GM12878 (cell line): Measurements from ENCODE around the gene LAMA2. TPM values are rescaled to one million over a fixed set of nuclear protein-coding genes. Genes with fewer than 3 reads are reported as not detected.

Experiments used
- ATAC-seq: fragments of 200-7000 bp; cut with Tn5 transposase; 3 replicates; pipeline ENCODE4 v1.9.1; 2020; ENCODE audit warnings: mild to moderate bottlenecking, moderate library complexity
- BruUV-seq: library from RNA; stranded (reverse); fragments of 400-500 nt; replicated peaks from 2 replicates; lab custom pipeline; 2021; lab: Mats Ljungman, UMichigan
- CTCF ChIA-PET: fragments of 300-600 bp; sonication (Branson Sonifier 250); formaldehyde crosslinking; extraction: SDS; loops from one replicate; lab custom pipeline; 2021; ENCODE audit warnings: inconsistent platforms; lab: Yijun Ruan, JAX
- POLR2A ChIA-PET: fragments of 350-600 bp; formaldehyde crosslinking; extraction: SDS; loops from one replicate; lab custom pipeline; 2021; ENCODE audit warnings: inconsistent platforms; lab: Charles Lee
- RAD21 ChIA-PET: fragments of 300-600 bp; sonication (Branson Sonifier 250); formaldehyde crosslinking; loops from one replicate; lab custom pipeline; 2023; ENCODE audit warnings: antibody characterized with exemption; ENCODE audit not compliant: unreplicated experiment; lab: Charles Lee
- SMC1A ChIA-PET: fragments of 300-600 bp; sonication (Branson Sonifier 250); formaldehyde crosslinking; loops from one replicate; lab custom pipeline; 2023; ENCODE audit not compliant: unreplicated experiment, uncharacterized antibody; lab: Charles Lee
- DNase-seq: peaks from one replicate; pipeline ENCODE4 v3.0.0-alpha.2; 2011; ENCODE audit warnings: low read depth, low spot score
- FAIRE-seq: peaks from 3 replicates; lab custom pipeline; 2011; peaks lifted over from hg19 to GRCh38; lab: Jason Lieb, UNC
- H2AFZ ChIP-seq: 2 replicates; pipeline ENCODE4 v1.6.0; 2011; ENCODE audit warnings: low read depth, low read length, control low read depth; ENCODE audit not compliant: control insufficient read depth
- H3K27ac ChIP-seq: 2 replicates; pipeline ENCODE4 v1.5.1; 2011; ENCODE audit warnings: control low read depth; ENCODE audit not compliant: control insufficient read depth, insufficient read depth
- H3K27me3 ChIP-seq, 2 experiments: replicated peaks in 1 of 2; 2 replicates each; pipeline versions ENCODE4 v1.6.0 to v1.6.1; 2011; ENCODE audit warnings: low read length in 1 of 2; ENCODE audit not compliant: control insufficient read depth in 2 of 2, insufficient read depth in 2 of 2
- H3K36me3 ChIP-seq, 2 experiments: 2 replicates each; pipeline ENCODE4 v1.5.1; 2011; ENCODE audit warnings: low read length in 1 of 2; ENCODE audit not compliant: control insufficient read depth in 2 of 2, insufficient read depth in 2 of 2
- H3K4me1 ChIP-seq: 2 replicates; pipeline ENCODE4 v1.6.1; 2011; ENCODE audit warnings: mild to moderate bottlenecking, low read length, moderate library complexity, mixed read lengths; ENCODE audit not compliant: control insufficient read depth, insufficient read depth
- H3K4me2 ChIP-seq: 2 replicates; pipeline ENCODE4 v1.6.0; 2011; ENCODE audit warnings: control low read depth; ENCODE audit not compliant: control insufficient read depth, insufficient read depth
- H3K4me3 ChIP-seq: fragments of 200-600 bp; sonication (generic); 2 replicates; pipeline ENCODE4 v1.5.1; 2016
- H3K79me2 ChIP-seq: 2 replicates; pipeline ENCODE4 v1.6.0; 2011; ENCODE audit warnings: low read length; ENCODE audit not compliant: control insufficient read depth, insufficient read depth
- H3K9ac ChIP-seq: 2 replicates; pipeline ENCODE4 v1.8.0; 2011; ENCODE audit warnings: low read length, control low read depth, mixed read lengths; ENCODE audit not compliant: control insufficient read depth, insufficient read depth
- H3K9me3 ChIP-seq: replicated peaks from 3 replicates; pipeline ENCODE4 v1.5.1; 2011; ENCODE audit warnings: mild to moderate bottlenecking, low read length; ENCODE audit not compliant: control insufficient read depth, insufficient read depth
- H4K20me1 ChIP-seq: 2 replicates; pipeline ENCODE4 v1.6.0; 2011; ENCODE audit not compliant: control insufficient read depth, insufficient read depth
- CBFB ChIP-seq: IDR thresholded peaks from 2 replicates; pipeline ENCODE4 v1.6.1; 2016; ENCODE audit warnings: antibody characterized with exemption, low read depth
- CEBPB ChIP-seq, 2 experiments: fragments of 150-350 bp in 1 of 2; IDR thresholded peaks; 2 replicates each; pipeline ENCODE4 v1.6.1; 2012 to 2014; ENCODE audit warnings: low read depth in 2 of 2, low read length in 2 of 2, borderline replicate concordance in 1 of 2, inconsistent platforms in 1 of 2
- CHD1 ChIP-seq: IDR thresholded peaks from 2 replicates; pipeline ENCODE4 v1.6.1; 2012; ENCODE audit warnings: low read depth, low read length, improper control_type of control experiment
- ESRRA ChIP-seq: IDR thresholded peaks from 2 replicates; pipeline ENCODE4 v1.6.1; 2012; ENCODE audit warnings: mild to moderate bottlenecking, low read length, improper control_type of control experiment
- FOS ChIP-seq: IDR thresholded peaks from 3 replicates; pipeline ENCODE4 v1.6.1; 2011; ENCODE audit warnings: borderline replicate concordance; ENCODE audit not compliant: insufficient read length; ENCODE audit errors: extremely low read depth
- JUNB ChIP-seq: IDR thresholded peaks from 2 replicates; pipeline ENCODE4 v1.6.1; 2016; ENCODE audit warnings: antibody characterized with exemption, mild to moderate bottlenecking
- JUND ChIP-seq: IDR thresholded peaks from 2 replicates; pipeline ENCODE4 v1.6.1; 2012; ENCODE audit warnings: low read depth, mild to moderate bottlenecking, low read length, improper control_type of control experiment, moderate library complexity
- MTA3 ChIP-seq: IDR thresholded peaks from 2 replicates; pipeline ENCODE4 v1.6.1; 2012; ENCODE audit warnings: low read length, inconsistent platforms, borderline replicate concordance
- NR2C1 ChIP-seq: fragments of 450-650 bp; IDR thresholded peaks from 2 replicates; pipeline ENCODE4 v1.6.1; 2017; ENCODE audit warnings: antibody characterized with exemption, mild to moderate bottlenecking, moderate library complexity
- NRF1 ChIP-seq: conservative IDR thresholded peaks from 2 replicates; pipeline ENCODE4 v1.6.1; 2011; ENCODE audit warnings: mild to moderate bottlenecking, low read depth, low read length, improper control_type of control experiment
- RELA ChIP-seq: fragments of 450-650 bp; IDR thresholded peaks from 2 replicates; pipeline ENCODE4 v1.8.0; 2014; ENCODE audit warnings: borderline replicate concordance; ENCODE audit not compliant: partially characterized antibody
- SMAD5 ChIP-seq: IDR thresholded peaks from 2 replicates; pipeline ENCODE4 v1.6.1; 2016; ENCODE audit warnings: antibody characterized with exemption, low read depth
- SUZ12 ChIP-seq: fragments of 200-600 bp; sonication (generic); IDR thresholded peaks from one replicate; pipeline ENCODE4 v1.6.1; 2018; ENCODE audit warnings: antibody characterized with exemption, mild to moderate bottlenecking; ENCODE audit not compliant: unreplicated experiment
- TCF7 ChIP-seq: IDR thresholded peaks from 2 replicates; pipeline ENCODE4 v1.6.1; 2014; ENCODE audit warnings: antibody characterized with exemption, borderline replicate concordance
- YY1 ChIP-seq: IDR thresholded peaks from 2 replicates; pipeline ENCODE4 v1.6.1; 2011; ENCODE audit warnings: low read depth, mild to moderate bottlenecking, low read length
- ZZZ3 ChIP-seq: IDR thresholded peaks from 2 replicates; pipeline ENCODE4 v1.6.1; 2011; ENCODE audit warnings: low read depth; ENCODE audit not compliant: control insufficient read depth, insufficient read length
- WGBS: methylation state at CpG from one replicate; pipeline ENCODE4 v1.1.6; 2016; ENCODE audit warnings: low lambda C conversion rate; ENCODE audit not compliant: insufficient replicate concordance, insufficient coverage; ENCODE audit errors: missing lambda C conversion rate; 5-methylcytosine and 5-hydroxymethylcytosine counted together
- in situ Hi-C: fragments of 300-500 bp; cut with MboI; formaldehyde crosslinking; loops from 9 replicates; pipeline ENCODE4 v1.14.3; 2018; ENCODE audit warnings: mixed read lengths
- intact Hi-C: fragments of 100-400 bp; cut with micrococcal nuclease; formaldehyde crosslinking; loops from one replicate; pipeline ENCODE4 v1.14.2; 2022; ENCODE audit not compliant: unreplicated experiment
- polyA plus RNA-seq, 11 experiments: library from polyadenylated mRNA; depleted of rRNA in 4 of 11; unstranded in 6 of 11; stranded (reverse) in 5 of 11; fragments of >200 nt; fragmentation: Nextera tagmentation in 4 of 11; fragmentation: Illumina TruSeq in 1 of 11; extraction: Ambion mirVana in 4 of 11; extraction: Trizol in 1 of 11; gene quantifications; 1 replicate in 1 of 11; 2 replicates in 10 of 11; pipeline versions ENCODE4 v1.2.1 to v1.2.3, GENCODE V29; 2011 to 2016; ENCODE audit warnings: inconsistent platforms in 2 of 11, missing spikeins in 2 of 11, low read depth in 1 of 11
- total RNA-seq, 4 experiments: library from RNA; depleted of rRNA in 3 of 4; stranded (reverse); fragments of >200 nt in 3 of 4; fragmentation: Illumina TruSeq in 1 of 4; extraction: Trizol in 1 of 4; gene quantifications; 2 replicates each; pipeline versions ENCODE4 v1.2.1 to v1.2.3, GENCODE V29; 2013 to 2021
- TF ChIP-seq, protein P1 (sequence below): fragments of 450-650 bp; IDR thresholded peaks from 2 replicates; pipeline ENCODE4 v1.6.1; 2018; ENCODE audit warnings: borderline replicate concordance, mild to moderate bottlenecking; ENCODE audit not compliant: partially characterized antibody
- TF ChIP-seq, protein P2 (sequence below): fragments of 450-650 bp; IDR thresholded peaks from 2 replicates; pipeline ENCODE4 v1.6.1; 2017; ENCODE audit warnings: mild to moderate bottlenecking, low read depth, inconsistent platforms; ENCODE audit not compliant: poor library complexity, severe bottlenecking
- TF ChIP-seq, protein P3 (sequence below): fragments of 450-650 bp; IDR thresholded peaks from 2 replicates; pipeline ENCODE4 v1.6.1; 2016; ENCODE audit warnings: mild to moderate bottlenecking
- TF ChIP-seq, protein P4 (sequence below): IDR thresholded peaks from 2 replicates; pipeline ENCODE4 v1.6.1; 2011; ENCODE audit warnings: low read depth, mild to moderate bottlenecking, low read length, moderate library complexity, borderline replicate concordance; ENCODE audit errors: extremely low read depth

The LAMA2 gene
- total and polyA plus RNA-seq, 10 of the 15 experiments (the other 5 are each of a cell fraction or from before 2014, with no cell fraction given): 0.04 to 2.0 (median 0.37) TPM; not detected in 1

DNA sequence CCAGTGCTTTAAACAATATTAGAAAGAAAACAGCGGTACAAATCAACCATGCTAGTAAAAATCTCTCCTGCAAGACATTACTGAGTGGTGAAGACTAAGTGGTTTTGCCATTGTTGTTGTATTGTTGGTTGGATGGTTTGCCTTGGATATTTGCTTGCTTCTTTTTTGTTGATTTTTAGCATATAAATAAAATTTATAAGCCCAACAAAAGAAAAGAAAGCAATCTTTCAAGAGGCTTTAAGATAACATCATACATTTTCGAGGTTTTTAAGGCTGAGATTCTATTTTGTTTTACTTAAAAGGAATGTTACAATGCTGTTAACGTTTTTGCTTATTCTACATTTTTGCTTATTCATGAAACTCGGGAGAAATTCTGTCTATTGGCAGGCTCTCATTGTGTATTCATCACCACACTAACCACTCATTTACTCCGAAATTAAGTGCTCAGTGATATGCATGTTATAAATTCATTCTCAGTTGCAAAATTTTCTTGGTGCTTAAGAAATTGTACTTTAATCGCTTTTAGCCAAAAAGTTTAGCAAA is 139.1 kb downstream of the LAMA2 start:
- ATAC-seq (no peak), DNase-seq (no peak), FAIRE-seq (no peak)
- H3K27ac ChIP-seq: no peak overlapping the region
- no peaks in the 10 kb centered on the region for H3K27me3 ChIP-seq
- no peaks in the 10 kb centered on the region for H3K9me3 ChIP-seq
- no peak overlapping the region for H3K4me3 ChIP-seq
- H3K79me2 ChIP-seq: no peaks in the 10 kb centered on the region
- CTCF ChIA-PET: no interaction called here
- H3K36me3 ChIP-seq: no peaks in the 10 kb centered on the region
- no peak overlapping the region for H3K4me2 ChIP-seq
- 8% methylated on average over 6 of the region's 6 CpGs for WGBS
- no peak for TF ChIP-seq MTA3
- TF ChIP-seq, protein P1, sequence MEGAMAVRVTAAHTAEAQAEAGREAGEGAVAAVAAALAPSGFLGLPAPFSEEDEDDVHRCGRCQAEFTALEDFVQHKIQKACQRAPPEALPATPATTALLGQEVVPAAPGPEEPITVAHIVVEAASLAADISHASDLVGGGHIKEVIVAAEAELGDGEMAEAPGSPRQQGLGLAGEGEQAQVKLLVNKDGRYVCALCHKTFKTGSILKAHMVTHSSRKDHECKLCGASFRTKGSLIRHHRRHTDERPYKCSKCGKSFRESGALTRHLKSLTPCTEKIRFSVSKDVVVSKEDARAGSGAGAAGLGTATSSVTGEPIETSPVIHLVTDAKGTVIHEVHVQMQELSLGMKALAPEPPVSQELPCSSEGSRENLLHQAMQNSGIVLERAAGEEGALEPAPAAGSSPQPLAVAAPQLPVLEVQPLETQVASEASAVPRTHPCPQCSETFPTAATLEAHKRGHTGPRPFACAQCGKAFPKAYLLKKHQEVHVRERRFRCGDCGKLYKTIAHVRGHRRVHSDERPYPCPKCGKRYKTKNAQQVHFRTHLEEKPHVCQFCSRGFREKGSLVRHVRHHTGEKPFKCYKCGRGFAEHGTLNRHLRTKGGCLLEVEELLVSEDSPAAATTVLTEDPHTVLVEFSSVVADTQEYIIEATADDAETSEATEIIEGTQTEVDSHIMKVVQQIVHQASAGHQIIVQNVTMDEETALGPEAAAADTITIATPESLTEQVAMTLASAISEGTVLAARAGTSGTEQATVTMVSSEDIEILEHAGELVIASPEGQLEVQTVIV: no peak
- TF ChIP-seq, protein P2, sequence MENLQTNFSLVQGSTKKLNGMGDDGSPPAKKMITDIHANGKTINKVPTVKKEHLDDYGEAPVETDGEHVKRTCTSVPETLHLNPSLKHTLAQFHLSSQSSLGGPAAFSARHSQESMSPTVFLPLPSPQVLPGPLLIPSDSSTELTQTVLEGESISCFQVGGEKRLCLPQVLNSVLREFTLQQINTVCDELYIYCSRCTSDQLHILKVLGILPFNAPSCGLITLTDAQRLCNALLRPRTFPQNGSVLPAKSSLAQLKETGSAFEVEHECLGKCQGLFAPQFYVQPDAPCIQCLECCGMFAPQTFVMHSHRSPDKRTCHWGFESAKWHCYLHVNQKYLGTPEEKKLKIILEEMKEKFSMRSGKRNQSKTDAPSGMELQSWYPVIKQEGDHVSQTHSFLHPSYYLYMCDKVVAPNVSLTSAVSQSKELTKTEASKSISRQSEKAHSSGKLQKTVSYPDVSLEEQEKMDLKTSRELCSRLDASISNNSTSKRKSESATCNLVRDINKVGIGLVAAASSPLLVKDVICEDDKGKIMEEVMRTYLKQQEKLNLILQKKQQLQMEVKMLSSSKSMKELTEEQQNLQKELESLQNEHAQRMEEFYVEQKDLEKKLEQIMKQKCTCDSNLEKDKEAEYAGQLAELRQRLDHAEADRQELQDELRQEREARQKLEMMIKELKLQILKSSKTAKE: no peak
- TF ChIP-seq, protein P3, sequence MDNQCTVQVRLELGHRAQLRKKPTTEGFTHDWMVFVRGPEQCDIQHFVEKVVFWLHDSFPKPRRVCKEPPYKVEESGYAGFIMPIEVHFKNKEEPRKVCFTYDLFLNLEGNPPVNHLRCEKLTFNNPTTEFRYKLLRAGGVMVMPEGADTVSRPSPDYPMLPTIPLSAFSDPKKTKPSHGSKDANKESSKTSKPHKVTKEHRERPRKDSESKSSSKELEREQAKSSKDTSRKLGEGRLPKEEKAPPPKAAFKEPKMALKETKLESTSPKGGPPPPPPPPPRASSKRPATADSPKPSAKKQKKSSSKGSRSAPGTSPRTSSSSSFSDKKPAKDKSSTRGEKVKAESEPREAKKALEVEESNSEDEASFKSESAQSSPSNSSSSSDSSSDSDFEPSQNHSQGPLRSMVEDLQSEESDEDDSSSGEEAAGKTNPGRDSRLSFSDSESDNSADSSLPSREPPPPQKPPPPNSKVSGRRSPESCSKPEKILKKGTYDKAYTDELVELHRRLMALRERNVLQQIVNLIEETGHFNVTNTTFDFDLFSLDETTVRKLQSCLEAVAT: no peak
- TF ChIP-seq JUNB: no peak
- TF ChIP-seq, protein P4, sequence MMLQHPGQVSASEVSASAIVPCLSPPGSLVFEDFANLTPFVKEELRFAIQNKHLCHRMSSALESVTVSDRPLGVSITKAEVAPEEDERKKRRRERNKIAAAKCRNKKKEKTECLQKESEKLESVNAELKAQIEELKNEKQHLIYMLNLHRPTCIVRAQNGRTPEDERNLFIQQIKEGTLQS: no peak
- no peak for TF ChIP-seq FOS
- TF ChIP-seq SMAD5: no peak
- no peak for TF ChIP-seq NR2C1
- no peak for TF ChIP-seq JUND
- no peak for TF ChIP-seq TCF7
- TF ChIP-seq ESRRA: no peak
- TF ChIP-seq SUZ12: no peak
- TF ChIP-seq CHD1: no peak
- TF ChIP-seq YY1: no peak
- no peak for TF ChIP-seq CEBPB (IDR thresholded peaks at IDR 0.05; ENCODE audit: borderline replicate concordance in 1 of 2, low read depth in 2 of 2, low read length in 2 of 2)
- no peak for TF ChIP-seq CBFB
- TF ChIP-seq NRF1: no peak
- no peak for TF ChIP-seq ZZZ3
- no peak for TF ChIP-seq RELA
- RAD21 ChIA-PET: no interaction called here
- in situ Hi-C loops: no loop called here
- POLR2A ChIA-PET: no interaction called here
- H2AFZ ChIP-seq: no peak overlapping the region
- no peak overlapping the region for H3K9ac ChIP-seq
- intact Hi-C loops: no loop called here
- H4K20me1 ChIP-seq: no peaks in the 10 kb centered on the region
- BruUV-seq: no TSS peak
- H3K4me1 ChIP-seq: no peaks in the 10 kb centered on the region
- SMC1A ChIA-PET: no interaction called here
